OCI-LY3 (cell line): ENCODE data around the gene ZNF182.
A peak's percentile ranks its signal among the peaks of the same experiment; 100 is the strongest.
"Not testable (repeated sequence)": the region's sequence is repeated elsewhere in the genome, so short reads cannot be mapped to it uniquely, and the experiment has no call there.

Experiments used
- H2AFZ ChIP-seq: fragments of 200-600, 300-600 bp; shearing (Covaris generic); 2 replicates; pipeline ENCODE4 v1.6.0; 2014; ENCODE audit warnings: antibody characterized with exemption, low read depth, low read length
- H3K27ac ChIP-seq: fragments of 200-600, 300-600 bp; sonication (generic); 2 replicates; pipeline ENCODE4 v1.5.1; 2014; ENCODE audit warnings: mild to moderate bottlenecking, low read length, moderate library complexity, mixed read lengths
- H3K27me3 ChIP-seq: fragments of 200-600, 300-600 bp; sonication (generic); 2 replicates; pipeline ENCODE4 v1.6.1; 2014; ENCODE audit warnings: low read depth, low read length, mixed read lengths
- H3K36me3 ChIP-seq: fragments of 200-600, 300-600 bp; sonication (generic); replicated peaks from 2 replicates; pipeline ENCODE3; 2014; ENCODE audit warnings: low read depth, low read length, mixed read lengths
- H3K4me1 ChIP-seq: fragments of 300-600, 200-600 bp; sonication (generic); 2 replicates; pipeline ENCODE4 v1.6.1; 2014; ENCODE audit warnings: low read length, mixed read lengths
- H3K4me2 ChIP-seq: fragments of 200-600, 300-600 bp; sonication (generic); 2 replicates; pipeline ENCODE4 v1.6.1; 2014; ENCODE audit warnings: low read length, mixed read lengths
- H3K4me3 ChIP-seq: fragments of 300-600, 200-600 bp; sonication (generic); 2 replicates; pipeline ENCODE4 v1.5.1; 2014; ENCODE audit warnings: antibody characterized with exemption, mild to moderate bottlenecking, low read length, moderate library complexity
- H3K79me2 ChIP-seq: fragments of 300-600, 200-600 bp; shearing (Covaris generic); 2 replicates; pipeline ENCODE4 v1.6.1; 2014; ENCODE audit warnings: mild to moderate bottlenecking, low read length, mixed read lengths
- H3K9ac ChIP-seq: fragments of 300-600, 200-600 bp; shearing (Covaris generic); 2 replicates; pipeline ENCODE4 v1.6.0; 2014; ENCODE audit warnings: mild to moderate bottlenecking, low read length, moderate library complexity
- H3K9me3 ChIP-seq: fragments of 200-600, 300-600 bp; shearing (Covaris generic); 2 replicates; pipeline ENCODE4 v1.6.1; 2014; ENCODE audit warnings: low read length, mixed read lengths; ENCODE audit not compliant: insufficient read depth
- H4K20me1 ChIP-seq: fragments of 200-600, 300-600 bp; sonication (generic); 2 replicates; pipeline ENCODE4 v1.6.1; 2016; ENCODE audit warnings: low read length, mixed read lengths; ENCODE audit not compliant: insufficient read depth
- CTCF ChIP-seq: fragments of 200-600, 300-600 bp; sonication (generic); IDR thresholded peaks from 2 replicates; pipeline ENCODE4 v1.5.1; 2014; ENCODE audit warnings: antibody characterized with exemption, low read length, low read depth
- EZH2phosphoT487 ChIP-seq: fragments of 200-600 bp; shearing (Covaris generic); IDR thresholded peaks from 2 replicates; pipeline ENCODE4 v1.6.1; 2018; ENCODE audit warnings: antibody characterized with exemption, mixed run types, low read depth

The ZNF182 gene

GRCh38 chrX:47973235-47973634 is 30.6 kb downstream of the ZNF182 start:
- Histone ChIP-seq H3K79me2 (no peaks in the 10 kb centered on the region), H3K9me3 (peaks cover 43% of the 10 kb centered on the region), H3K4me2 (no peak overlapping the region), H3K27ac (no peak overlapping the region), H3K36me3 (peaks cover 56% of the 10 kb centered on the region), H2AFZ (no peak overlapping the region), H4K20me1 (no peaks in the 10 kb centered on the region), H3K27me3 (no peaks in the 10 kb centered on the region), H3K9ac (no peak overlapping the region), H3K4me3 (no peak overlapping the region), H3K4me1 (peaks cover 15% of the 10 kb centered on the region)
- TF ChIP-seq EZH2phosphoT487 (no peak), CTCF (no peak)

DNA sequence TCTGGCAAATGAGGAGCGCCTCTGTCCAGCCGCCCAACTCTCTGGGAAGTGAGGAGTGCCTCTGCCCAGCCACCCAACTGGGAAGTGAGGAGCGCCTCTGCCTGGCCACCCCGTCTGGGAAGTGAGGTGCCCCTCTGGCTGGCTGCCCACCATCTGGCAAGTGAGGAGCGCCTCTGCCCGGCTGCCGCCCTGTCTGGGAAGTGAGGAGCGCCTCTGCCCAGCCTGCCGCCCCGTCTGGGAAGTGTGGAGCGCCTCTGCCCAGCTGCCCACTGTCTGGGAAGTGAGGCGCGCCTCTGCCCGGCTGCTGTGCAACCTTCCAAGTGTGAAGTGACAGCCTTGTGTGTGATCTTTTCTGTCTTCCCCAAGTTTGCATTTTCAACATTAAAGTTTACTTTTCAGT is 38.3 kb downstream of the ZNF182 start:
- not testable (repeated sequence) for H3K4me1 ChIP-seq, H3K36me3 ChIP-seq, H3K9ac ChIP-seq, H3K27ac ChIP-seq, H3K9me3 ChIP-seq, H2AFZ ChIP-seq, H3K4me2 ChIP-seq, H3K79me2 ChIP-seq, H3K4me3 ChIP-seq, H4K20me1 ChIP-seq, H3K27me3 ChIP-seq

DNA sequence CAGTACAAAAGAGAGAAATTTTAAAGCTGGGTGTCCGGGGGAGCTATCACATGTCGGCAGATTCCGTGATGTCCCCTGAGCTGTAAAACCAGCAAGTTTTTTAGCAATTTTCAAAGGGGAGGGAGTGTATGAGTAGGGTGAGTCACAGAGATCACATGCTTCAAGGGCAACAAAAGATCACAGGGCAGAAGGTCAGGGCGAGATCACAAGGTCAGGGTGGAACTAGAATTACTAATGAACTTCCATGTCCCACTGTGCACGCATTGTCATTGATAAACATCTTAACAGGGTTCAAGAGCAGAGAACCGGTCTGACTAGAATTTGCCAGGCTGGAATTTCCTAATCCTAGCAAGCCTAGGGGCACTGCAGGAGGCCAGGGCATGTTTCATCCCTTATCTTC is 42.0 kb downstream of the ZNF182 start:
- H3K27me3 ChIP-seq, H3K27ac ChIP-seq, H4K20me1 ChIP-seq, H3K4me1 ChIP-seq, H3K4me3 ChIP-seq, H3K36me3 ChIP-seq, H3K79me2 ChIP-seq, H3K9ac ChIP-seq, H2AFZ ChIP-seq, H3K9me3 ChIP-seq, H3K4me2 ChIP-seq: not testable (repeated sequence)

GRCh38 chrX:47960406-47960805 is 43.4 kb downstream of the ZNF182 start:
- H2AFZ ChIP-seq, result no peak overlapping the region
- H3K4me3 ChIP-seq, result no peak overlapping the region
- peaks cover 9% of the 10 kb centered on the region for H3K4me1 ChIP-seq
- no peak for TF ChIP-seq CTCF
- no peak for TF ChIP-seq EZH2phosphoT487
- H3K79me2 ChIP-seq, result no peaks in the 10 kb centered on the region
- no peak overlapping the region for H3K9ac ChIP-seq
- H3K9me3 ChIP-seq, result no peaks in the 10 kb centered on the region
- no peak overlapping the region for H3K27ac ChIP-seq
- H3K36me3 ChIP-seq, result no peaks in the 10 kb centered on the region
- H3K4me2 ChIP-seq, result no peak overlapping the region
- no peaks in the 10 kb centered on the region for H4K20me1 ChIP-seq
- H3K27me3 ChIP-seq, result no peaks in the 10 kb centered on the region

DNA sequence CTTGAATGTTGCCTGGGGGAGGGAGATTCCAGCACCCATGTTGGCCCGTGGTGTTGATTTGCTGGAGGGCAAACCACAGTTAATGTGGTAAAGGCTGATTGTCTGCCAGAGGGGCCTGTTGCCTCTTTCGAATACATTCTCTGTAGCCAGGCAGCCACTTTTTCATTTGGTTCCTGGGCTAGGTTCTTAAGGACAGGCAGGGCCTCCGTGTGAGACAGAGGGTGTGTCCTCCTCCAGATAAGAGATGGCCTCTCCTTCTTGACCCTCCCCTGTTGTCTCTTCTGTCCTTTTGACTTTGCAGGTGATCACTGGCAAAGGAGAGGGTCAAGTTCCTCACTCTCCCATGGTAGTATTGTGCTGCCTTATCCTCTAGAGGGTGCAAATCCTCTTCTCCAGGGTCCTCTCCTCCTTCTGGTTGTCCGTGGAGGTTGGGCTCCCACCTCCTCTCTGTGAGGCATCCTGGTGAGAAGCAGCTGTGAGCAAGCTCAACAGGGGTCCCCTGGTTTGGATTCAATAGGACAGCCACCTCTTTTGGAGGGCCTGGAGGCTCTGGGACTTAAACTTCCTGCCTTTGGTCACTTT is 44.9 kb downstream of the ZNF182 start:
- no peak overlapping the region for H3K4me3 ChIP-seq
- H3K4me1 ChIP-seq, result peaks cover 9% of the 10 kb centered on the region
- no peaks in the 10 kb centered on the region for H3K36me3 ChIP-seq
- H3K4me2 ChIP-seq, result no peak overlapping the region
- H2AFZ ChIP-seq, result no peak overlapping the region
- H3K27ac ChIP-seq, result no peak overlapping the region
- no peaks in the 10 kb centered on the region for H3K9me3 ChIP-seq
- no peaks in the 10 kb centered on the region for H3K79me2 ChIP-seq
- H3K27me3 ChIP-seq, result no peaks in the 10 kb centered on the region
- H4K20me1 ChIP-seq, result no peaks in the 10 kb centered on the region
- TF ChIP-seq CTCF (peak; percentile 39), EZH2phosphoT487 (no peak)
- no peak overlapping the region for H3K9ac ChIP-seq

DNA sequence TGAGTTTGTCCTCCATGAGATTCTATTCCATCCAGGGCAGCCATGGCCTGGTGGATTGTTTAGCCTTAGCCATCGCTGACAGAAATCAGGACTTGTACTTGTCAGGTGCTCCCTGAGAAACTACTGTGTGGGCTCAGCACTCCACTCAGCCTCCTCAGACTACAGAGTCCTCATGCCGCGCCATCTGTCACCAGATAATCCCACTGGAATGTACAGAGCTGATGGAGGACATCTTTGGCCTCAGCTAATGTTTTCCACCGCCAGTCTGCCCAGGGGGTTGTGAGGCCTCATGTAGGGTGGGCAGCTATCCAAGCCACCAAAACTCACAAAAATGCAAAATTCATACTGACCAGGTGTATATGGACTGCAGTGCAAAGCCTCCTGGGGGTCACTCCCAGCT is 45.6 kb downstream of the ZNF182 start:
- not testable (repeated sequence) for H3K9ac ChIP-seq, H3K4me2 ChIP-seq, H3K4me3 ChIP-seq, H3K36me3 ChIP-seq, H3K79me2 ChIP-seq, H3K27ac ChIP-seq, H3K27me3 ChIP-seq, H4K20me1 ChIP-seq, H2AFZ ChIP-seq, H3K4me1 ChIP-seq, H3K9me3 ChIP-seq
